AG09319 (cell line): ENCODE results near the gene SEC11C.

Experiments
- DNase-seq: peaks from one replicate; pipeline ENCODE4 v3.0.0-alpha.2; 2010; ENCODE audit warnings: low read depth; ENCODE audit errors: extremely low read depth
- TF ChIP-seq, protein P1 (sequence below): IDR thresholded peaks from 2 replicates; pipeline ENCODE4 v1.5.1; 2011; ENCODE audit warnings: low read depth, mild to moderate bottlenecking, inconsistent platforms, low read length, moderate library complexity

Gene SEC11C

DNA sequence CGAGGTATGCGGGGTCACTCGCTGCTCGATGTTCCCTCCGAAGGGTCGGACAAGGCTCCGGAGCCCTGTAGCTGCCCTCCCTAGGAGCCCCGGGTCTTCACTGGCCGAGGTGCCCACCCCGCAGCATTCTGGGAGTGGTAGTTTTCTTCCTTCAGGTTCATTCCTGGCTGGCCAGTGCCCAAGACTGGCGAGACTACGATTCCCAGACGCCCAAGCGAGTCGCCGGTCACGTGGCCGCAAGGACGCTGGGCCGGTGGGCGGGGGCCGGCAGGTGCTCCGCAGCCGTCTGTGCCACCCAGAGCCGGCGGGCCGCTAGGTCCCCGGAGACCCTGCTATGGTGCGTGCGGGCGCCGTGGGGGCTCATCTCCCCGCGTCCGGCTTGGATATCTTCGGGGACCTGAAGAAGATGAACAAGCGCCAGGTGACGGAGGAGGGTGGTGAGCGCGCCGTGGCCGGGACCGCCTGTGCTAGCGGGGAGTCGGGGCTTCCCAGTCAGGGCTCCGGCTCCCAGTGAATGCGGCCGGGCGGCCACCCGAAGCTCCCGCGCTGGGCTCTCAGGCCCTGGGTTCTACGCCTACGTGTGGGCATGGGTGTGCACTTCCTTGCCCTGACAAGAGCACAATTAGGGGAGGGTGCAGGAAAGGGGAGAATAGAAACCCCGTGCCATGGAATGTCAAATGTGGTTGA, at the start of gene SEC11C:
Gene SEC11C (plus strand): TSS at position 270 of the 687 bp plus-strand sequence. CDS start 65 bp downstream, at position 335.
- peak; percentile 69 for DNase-seq
- TF ChIP-seq, protein P1, sequence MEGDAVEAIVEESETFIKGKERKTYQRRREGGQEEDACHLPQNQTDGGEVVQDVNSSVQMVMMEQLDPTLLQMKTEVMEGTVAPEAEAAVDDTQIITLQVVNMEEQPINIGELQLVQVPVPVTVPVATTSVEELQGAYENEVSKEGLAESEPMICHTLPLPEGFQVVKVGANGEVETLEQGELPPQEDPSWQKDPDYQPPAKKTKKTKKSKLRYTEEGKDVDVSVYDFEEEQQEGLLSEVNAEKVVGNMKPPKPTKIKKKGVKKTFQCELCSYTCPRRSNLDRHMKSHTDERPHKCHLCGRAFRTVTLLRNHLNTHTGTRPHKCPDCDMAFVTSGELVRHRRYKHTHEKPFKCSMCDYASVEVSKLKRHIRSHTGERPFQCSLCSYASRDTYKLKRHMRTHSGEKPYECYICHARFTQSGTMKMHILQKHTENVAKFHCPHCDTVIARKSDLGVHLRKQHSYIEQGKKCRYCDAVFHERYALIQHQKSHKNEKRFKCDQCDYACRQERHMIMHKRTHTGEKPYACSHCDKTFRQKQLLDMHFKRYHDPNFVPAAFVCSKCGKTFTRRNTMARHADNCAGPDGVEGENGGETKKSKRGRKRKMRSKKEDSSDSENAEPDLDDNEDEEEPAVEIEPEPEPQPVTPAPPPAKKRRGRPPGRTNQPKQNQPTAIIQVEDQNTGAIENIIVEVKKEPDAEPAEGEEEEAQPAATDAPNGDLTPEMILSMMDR = no peak

DNA sequence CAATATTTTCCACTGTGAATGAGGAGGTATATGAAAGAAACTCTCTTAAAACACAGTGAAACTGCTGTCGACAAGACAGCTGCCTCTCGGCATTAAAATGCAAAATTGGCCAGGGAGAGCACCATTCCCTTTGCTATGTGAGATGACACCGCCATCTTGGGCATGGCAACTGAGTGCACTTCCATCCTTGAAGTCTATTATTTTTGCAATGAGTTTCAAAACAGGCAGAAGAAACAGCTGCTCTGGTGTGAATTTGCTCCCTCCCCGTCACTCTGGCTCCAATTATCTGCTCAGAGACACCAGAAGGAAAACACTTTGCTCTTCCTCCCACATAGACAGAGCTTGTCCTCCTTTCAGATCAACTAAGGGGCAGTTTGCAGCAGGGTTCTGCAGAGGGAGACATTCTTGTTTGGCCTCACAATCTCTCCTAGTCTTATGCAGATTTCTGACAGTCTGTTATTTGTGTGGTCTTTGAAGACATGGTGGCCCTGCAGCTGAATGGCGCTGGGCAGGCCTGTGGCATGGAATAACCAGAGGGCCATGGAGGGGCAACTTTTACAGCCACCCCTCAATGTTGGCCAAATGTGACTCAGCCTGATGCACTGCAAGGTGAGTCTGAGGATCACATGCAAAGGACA, 48.6 kb upstream of the SEC11C start:
- no peak for DNase-seq
- TF ChIP-seq, protein P1 = no peak

DNA sequence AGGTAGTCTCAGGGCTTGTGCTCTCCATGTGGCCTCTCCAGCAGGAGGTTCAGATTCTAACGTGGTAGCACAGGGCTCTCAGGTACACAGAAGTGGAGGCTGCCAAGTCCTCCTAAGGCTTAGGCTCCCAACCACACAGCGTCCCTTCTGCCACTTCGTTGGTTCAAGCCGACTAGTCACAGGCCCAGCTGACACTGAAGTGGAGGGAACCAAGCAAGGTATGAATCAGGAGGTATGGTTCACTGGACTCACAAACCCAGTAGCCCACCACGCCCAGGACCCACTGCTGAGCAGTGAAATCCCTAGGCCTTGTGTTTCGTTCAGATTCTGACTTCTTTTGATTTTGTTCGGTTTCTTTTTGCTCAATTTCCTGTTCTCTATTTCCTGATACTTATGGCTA, 46.0 kb upstream of the SEC11C start:
- TF ChIP-seq, protein P1 = no peak
- no peak for DNase-seq

DNA sequence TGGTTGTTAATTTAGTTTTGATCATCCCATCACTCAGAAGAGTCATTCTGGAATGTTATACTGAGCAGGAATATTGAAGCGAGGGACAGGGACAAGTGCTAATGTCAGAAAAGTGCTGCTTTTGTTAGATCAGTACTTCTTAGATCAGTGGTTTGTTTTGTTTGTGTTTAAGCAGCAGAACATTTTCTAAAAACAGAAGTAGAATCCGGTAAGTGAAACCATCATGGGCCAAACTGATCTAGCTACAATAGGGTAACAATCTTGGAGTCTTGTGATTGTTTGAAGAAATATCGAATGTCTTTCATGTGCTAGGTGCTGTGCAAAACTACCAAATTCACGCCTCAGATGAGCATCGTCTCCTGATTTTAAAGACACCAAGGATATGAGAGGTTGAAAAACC, 45.1 kb upstream of the SEC11C start:
- TF ChIP-seq, protein P1 = no peak

DNA sequence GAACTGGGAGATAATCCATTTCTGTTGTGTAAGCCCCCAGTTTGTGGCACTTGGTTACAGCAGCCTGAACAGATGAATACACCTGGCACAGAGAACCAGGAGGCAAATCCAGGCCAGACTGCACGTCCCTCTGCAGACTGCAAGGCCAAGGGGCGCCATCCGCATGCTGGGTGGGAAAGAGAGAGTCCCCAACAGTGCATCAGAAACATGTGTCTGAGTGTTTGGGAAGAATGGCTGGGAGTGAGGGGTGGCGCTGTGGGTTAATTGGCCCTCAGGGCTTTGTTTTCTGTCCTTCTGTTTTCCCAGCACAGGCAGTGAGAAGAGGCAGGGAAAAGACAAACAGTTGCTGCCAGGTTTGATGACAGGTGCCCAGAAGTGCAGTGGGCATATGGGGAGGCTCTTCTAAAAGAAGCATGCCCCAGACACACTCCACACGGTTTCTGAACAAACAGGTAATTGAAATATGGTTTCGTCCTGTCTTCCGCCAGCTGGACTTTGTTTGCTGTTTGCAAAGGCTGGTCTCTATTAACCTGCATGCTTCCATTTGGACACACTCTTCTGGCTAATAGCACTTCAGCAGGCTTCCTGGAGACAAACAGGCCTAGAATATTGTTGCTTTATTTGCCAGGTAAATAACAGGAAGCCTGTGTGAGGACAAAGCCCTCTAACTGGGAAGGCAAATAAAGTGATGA, 43.4 kb upstream of the SEC11C start:
- TF ChIP-seq, protein P1 = no peak
- DNase-seq = no peak

More for the DNA sequence above, 45.1 kb upstream of the SEC11C start:
- no peak for DNase-seq

DNA sequence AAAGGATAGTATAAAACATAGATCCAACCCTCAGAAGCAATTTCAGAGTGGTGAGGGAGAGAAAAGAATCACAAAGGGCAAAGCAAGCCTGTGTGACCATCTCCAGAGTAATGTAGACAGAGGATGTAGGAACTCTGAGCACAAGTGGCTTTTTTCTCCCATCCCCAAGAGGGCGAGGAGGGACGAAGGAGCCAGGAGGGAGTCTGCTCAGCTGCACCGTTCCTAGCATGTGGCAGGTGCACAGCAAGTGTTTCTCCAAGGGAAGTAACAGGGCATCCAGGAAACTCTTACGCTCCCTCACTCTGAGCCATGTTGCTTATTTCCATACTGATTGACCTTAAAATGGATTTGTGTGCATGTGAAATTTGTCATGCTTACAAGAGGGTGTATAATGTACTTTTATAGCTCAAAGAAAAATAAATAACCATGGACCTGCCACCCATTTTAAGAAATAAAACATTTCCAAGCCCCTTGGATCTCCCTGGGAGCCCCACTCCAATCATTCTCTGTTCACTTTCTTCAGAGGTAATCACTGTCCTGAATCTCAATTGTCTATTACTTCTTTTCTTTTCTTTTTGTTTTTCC, 37.8 kb upstream of the SEC11C start:
- no peak for DNase-seq
- TF ChIP-seq, protein P1 = no peak
